HepG2 (cell line): ENCODE measurements around the gene TIMP3. TPM values are rescaled to one million over a fixed set of nuclear protein-coding genes. Genes with fewer than 3 reads are reported as not detected.

Experiments
- ATAC-seq: fragments of 200-7000 bp; cut with Tn5 transposase; 3 replicates; pipeline ENCODE4 v1.9.1; 2020; ENCODE audit warnings: mild to moderate bottlenecking, moderate library complexity
- BruUV-seq: library from RNA; stranded (reverse); fragments of 400-500 nt; replicated peaks from 2 replicates; lab custom pipeline; 2021; lab: Mats Ljungman, UMichigan
- CTCF ChIA-PET: fragments of 300-600 bp; formaldehyde crosslinking; extraction: SDS; loops from one replicate; lab custom pipeline; 2021; ENCODE audit warnings: low total read pairs, inconsistent platforms, low intra/inter-chr PET ratio; lab: Yijun Ruan, JAX
- POLR2A ChIA-PET: fragments of 350-600 bp; sonication (Branson Sonifier 250); formaldehyde crosslinking; loops from one replicate; lab custom pipeline; 2020; ENCODE audit warnings: antibody characterized with exemption, inconsistent platforms; lab: Yijun Ruan, JAX
- DNase-seq: peaks from one replicate; pipeline ENCODE4 v3.0.0-alpha.2; 2015; ENCODE audit warnings: low spot score
- FAIRE-seq: peaks from 3 replicates; lab custom pipeline; 2011; peaks lifted over from hg19 to GRCh38; lab: Jason Lieb, UNC
- H2AFZ ChIP-seq: one replicate; pipeline ENCODE4 v1.6.1; 2011; ENCODE audit warnings: low read length, inconsistent platforms
- H3K27ac ChIP-seq: fragments of 300-600 bp; 3 replicates; pipeline ENCODE4 v1.8.0; 2011; ENCODE audit warnings: mixed run types, mild to moderate bottlenecking, mixed read lengths, low read length, inconsistent platforms; ENCODE audit not compliant: insufficient read depth; ENCODE audit errors: extremely low read length
- H3K27me3 ChIP-seq, 2 experiments: fragments of 200-600 bp in 1 of 2; 2 replicates in 1 of 2; 3 replicates in 1 of 2; pipeline versions ENCODE4 v1.6.0 to v1.8.0; 2011; ENCODE audit warnings: low read length in 2 of 2, mild to moderate bottlenecking in 2 of 2, moderate library complexity in 2 of 2, inconsistent platforms in 1 of 2; ENCODE audit not compliant: insufficient read depth in 2 of 2, control insufficient read depth in 1 of 2
- H3K36me3 ChIP-seq, 2 experiments: fragments of 200-600 bp in 1 of 2; replicated peaks in 1 of 2; 2 replicates in 1 of 2; 3 replicates in 1 of 2; pipeline versions ENCODE4 v1.5.1 to v1.8.0; 2011; ENCODE audit warnings: low read length in 2 of 2, inconsistent platforms in 1 of 2; ENCODE audit not compliant: insufficient read depth in 2 of 2, control insufficient read depth in 1 of 2
- H3K4me1 ChIP-seq: 2 replicates; pipeline ENCODE4 v1.5.1; 2012; ENCODE audit warnings: low read length, inconsistent platforms; ENCODE audit not compliant: insufficient read depth
- H3K4me2 ChIP-seq: 2 replicates; pipeline ENCODE4 v1.6.0; 2011; ENCODE audit warnings: low read depth, low read length, inconsistent platforms
- H3K4me3 ChIP-seq, 3 experiments: fragments of 200-600 bp in 1 of 3; sonication (generic), shearing (Covaris generic) in 1 of 3; replicated peaks in 1 of 3; 2 replicates each; pipeline ENCODE4 v1.5.1; 2011 to 2016; ENCODE audit warnings: low read length in 3 of 3, inconsistent platforms in 2 of 3, low read depth in 2 of 3, mild to moderate bottlenecking in 2 of 3, control low read depth in 1 of 3, mixed read lengths in 1 of 3; ENCODE audit not compliant: insufficient read depth in 1 of 3
- H3K79me2 ChIP-seq: one replicate; pipeline ENCODE4 v1.6.1; 2011; ENCODE audit warnings: low read length, inconsistent platforms; ENCODE audit not compliant: insufficient read depth
- H3K9ac ChIP-seq: 2 replicates; pipeline ENCODE4 v1.6.0; 2011; ENCODE audit warnings: mild to moderate bottlenecking, low read depth, low read length, inconsistent platforms; ENCODE audit not compliant: insufficient read depth
- H3K9me3 ChIP-seq: 2 replicates; pipeline ENCODE4 v1.5.1; 2012; ENCODE audit warnings: mild to moderate bottlenecking, low read length
- H4K20me1 ChIP-seq: 2 replicates; pipeline ENCODE4 v1.6.0; 2011; ENCODE audit warnings: inconsistent platforms, mild to moderate bottlenecking, low read length, moderate library complexity; ENCODE audit not compliant: insufficient read depth
- CBX5 ChIP-seq: sonication (generic); formaldehyde crosslinking; IDR thresholded peaks from 2 replicates; pipeline ENCODE4 v1.4.0; 2020; ENCODE audit warnings: missing genetic modification reagents, borderline replicate concordance
- DDIT3 ChIP-seq: sonication (generic); formaldehyde crosslinking; IDR thresholded peaks from 2 replicates; pipeline ENCODE4 v1.4.0; 2020; ENCODE audit warnings: mild to moderate bottlenecking, missing genetic modification reagents
- ELK4 ChIP-seq: sonication (generic); formaldehyde crosslinking; IDR thresholded peaks from 2 replicates; pipeline ENCODE4 v1.9.0; 2021; ENCODE audit warnings: missing genetic modification reagents, borderline replicate concordance
- GABPA ChIP-seq, 2 experiments: IDR thresholded peaks; 2 replicates each; pipeline ENCODE4 v1.6.1; 2011 to 2016; ENCODE audit warnings: low read depth in 2 of 2, low read length in 1 of 2, missing biosample characterization in 1 of 2, missing genetic modification characterization in 1 of 2
- GLI4 ChIP-seq: sonication (generic); formaldehyde crosslinking; IDR thresholded peaks from 2 replicates; pipeline ENCODE4 v1.5.1; 2020; ENCODE audit warnings: missing genetic modification reagents, mild to moderate bottlenecking, moderate library complexity, borderline replicate concordance
- GPBP1L1 ChIP-seq: sonication (generic); formaldehyde crosslinking; IDR thresholded peaks from 2 replicates; pipeline ENCODE4 v1.5.0; 2020; ENCODE audit warnings: mild to moderate bottlenecking, missing genetic modification reagents
- SMAD9 ChIP-seq: sonication (generic); formaldehyde crosslinking; IDR thresholded peaks from 2 replicates; pipeline ENCODE4 v1.5.1; 2020; ENCODE audit warnings: mild to moderate bottlenecking, missing genetic modification reagents
- SMARCC2 ChIP-seq: fragments of 450-650 bp; IDR thresholded peaks from 2 replicates; pipeline ENCODE4 v1.6.1; 2017; ENCODE audit warnings: antibody characterized with exemption, mild to moderate bottlenecking
- SNAPC2 ChIP-seq: sonication (generic); formaldehyde crosslinking; IDR thresholded peaks from 2 replicates; pipeline ENCODE4 v1.8.1; 2022; ENCODE audit warnings: mild to moderate bottlenecking, missing genetic modification reagents
- SUZ12 ChIP-seq: fragments of 150-350 bp; IDR thresholded peaks from 2 replicates; pipeline ENCODE4 v1.6.1; 2014; ENCODE audit warnings: low read depth, low read length
- TAF15 ChIP-seq: fragments of 200-400 bp; formaldehyde crosslinking; IDR thresholded peaks from one replicate; pipeline ENCODE4 v1.6.1; 2018; ENCODE audit warnings: mild to moderate bottlenecking, low read depth, low read length; ENCODE audit not compliant: poor library complexity, severe bottlenecking
- ZFP62 ChIP-seq: sonication (generic); formaldehyde crosslinking; IDR thresholded peaks from 2 replicates; pipeline ENCODE4 v1.4.0; 2020; ENCODE audit warnings: missing genetic modification reagents
- ZNF407 ChIP-seq: sonication (generic); formaldehyde crosslinking; IDR thresholded peaks from one replicate; pipeline ENCODE4 v1.5.1; 2020; ENCODE audit warnings: mild to moderate bottlenecking, missing genetic modification reagents; ENCODE audit errors: not compliant biosample characterization
- ZNF550 ChIP-seq: sonication (generic); formaldehyde crosslinking; IDR thresholded peaks from 2 replicates; pipeline ENCODE4 v1.4.0; 2020; ENCODE audit warnings: mild to moderate bottlenecking, missing genetic modification reagents, borderline replicate concordance
- ZNF792 ChIP-seq: IDR thresholded peaks from 2 replicates; pipeline ENCODE4 v1.6.1; 2016
- WGBS: methylation state at CpG from one replicate; pipeline ENCODE4 v1.1.6; 2017; ENCODE audit warnings: low lambda C conversion rate; 5-methylcytosine and 5-hydroxymethylcytosine counted together
- in situ Hi-C: cut with HindIII; loops from 2 replicates; pipeline ENCODE4 v1.10.0; 2017; ENCODE audit warnings: low pct_unique_long_range_greater_than_20kb; ENCODE audit not compliant: extremely low pct_ligation_motif_present
- intact Hi-C: fragments of 100-400 bp; cut with micrococcal nuclease; formaldehyde crosslinking; loops from one replicate; pipeline ENCODE4 v1.10.0; 2022; ENCODE audit not compliant: unreplicated experiment
- polyA plus RNA-seq, 8 experiments: library from polyadenylated mRNA; depleted of rRNA in 3 of 8; stranded (reverse) in 7 of 8; unstranded in 1 of 8; fragments of >200 nt; fragmentation: Illumina TruSeq in 4 of 8; extraction: Trizol in 4 of 8; gene quantifications; 2 replicates each; pipeline versions ENCODE4 v1.2.1 to v1.2.3, GENCODE V29; 2011 to 2016; ENCODE audit warnings: low read depth in 4 of 8, missing spikeins in 1 of 8, mixed read lengths in 1 of 8; ENCODE audit not compliant: insufficient read depth in 1 of 8
- total RNA-seq, 5 experiments: library from RNA; depleted of rRNA; stranded (reverse); fragments of >200 nt; fragmentation: Illumina TruSeq; extraction: Trizol; gene quantifications; 2 replicates each; pipeline ENCODE4 v1.2.3, GENCODE V29; 2016; ENCODE audit warnings: low read depth in 1 of 5

Gene TIMP3
- total and polyA plus RNA-seq, 2 of the 13 experiments (the other 11 are each of a cell fraction or from before 2014, with no cell fraction given): 57.3 to 86.6 TPM

- Histone ChIP-seq H3K4me1 (no peaks in the 10 kb centered on the region), H3K9me3 (no peaks in the 10 kb centered on the region), H3K9ac (no peak overlapping the region), H3K4me3 (no peak overlapping the region), H3K27me3 (no peaks in the 10 kb centered on the region), H3K36me3 (peaks cover 6 to 68% of the 10 kb centered on the region in 2 experiments), H3K79me2 (no peaks in the 10 kb centered on the region), H3K27ac (no peak overlapping the region), H2AFZ (no peak overlapping the region), H4K20me1 (peaks cover 6% of the 10 kb centered on the region), H3K4me2 (no peak overlapping the region)
- intact Hi-C loops (no loop called here), in situ Hi-C loops (loop anchor here (25.0 kb wide), 1 partner anchor 138 kb away; no protein-coding TSS in a partner anchor)
- ChIA-PET CTCF (no interaction called here), POLR2A (no interaction called here)
- no peak for ATAC-seq
- DNase-seq: no peak
- FAIRE-seq: no peak
- 95% methylated on average over 3 of the region's 4 CpGs for WGBS
- no TSS peak for BruUV-seq
- no peak for TF ChIP-seq TAF15
- no peak for TF ChIP-seq SNAPC2
- no peak for TF ChIP-seq SUZ12
- no peak for TF ChIP-seq ZFP62
- TF ChIP-seq ZNF792 (CRISPR knock-in tag): no peak
- TF ChIP-seq ZNF407: no peak
- TF ChIP-seq SMARCC2: no peak
- no peak for TF ChIP-seq SMAD9
- TF ChIP-seq CBX5 (CRISPR knock-in tag): no peak
- no peak for TF ChIP-seq GPBP1L1 (CRISPR knock-in tag)
- TF ChIP-seq GABPA (IDR thresholded peaks at IDR 0.05; ENCODE audit: low read depth, low read length): no peak
- no peak for TF ChIP-seq GABPA (CRISPR knock-in tag; IDR thresholded peaks at IDR 0.05; ENCODE audit: low read depth)
- no peak for TF ChIP-seq ZNF550 (CRISPR knock-in tag)
- no peak for TF ChIP-seq ELK4
- TF ChIP-seq DDIT3: no peak
- no peak for TF ChIP-seq GLI4 (CRISPR knock-in tag)
These were observed 48.0 kb downstream of the TIMP3 start for GRCh38 chr22:32849501-32849900.
